Activated naive CD4-positive, alpha-beta T cell treated with Interleukin-2 at 50 U/mL for 16 hours (primary cell): ENCODE data around the gene DBI.
"Not testable (repeated sequence)": the region's sequence is repeated elsewhere in the genome, so short reads cannot be mapped to it uniquely, and the experiment has no call there.

ENCODE experiments used
- DNase-seq: peaks from one replicate; pipeline ENCODE4 v3.0.0-alpha.2; 2020

DBI gene

DNA sequence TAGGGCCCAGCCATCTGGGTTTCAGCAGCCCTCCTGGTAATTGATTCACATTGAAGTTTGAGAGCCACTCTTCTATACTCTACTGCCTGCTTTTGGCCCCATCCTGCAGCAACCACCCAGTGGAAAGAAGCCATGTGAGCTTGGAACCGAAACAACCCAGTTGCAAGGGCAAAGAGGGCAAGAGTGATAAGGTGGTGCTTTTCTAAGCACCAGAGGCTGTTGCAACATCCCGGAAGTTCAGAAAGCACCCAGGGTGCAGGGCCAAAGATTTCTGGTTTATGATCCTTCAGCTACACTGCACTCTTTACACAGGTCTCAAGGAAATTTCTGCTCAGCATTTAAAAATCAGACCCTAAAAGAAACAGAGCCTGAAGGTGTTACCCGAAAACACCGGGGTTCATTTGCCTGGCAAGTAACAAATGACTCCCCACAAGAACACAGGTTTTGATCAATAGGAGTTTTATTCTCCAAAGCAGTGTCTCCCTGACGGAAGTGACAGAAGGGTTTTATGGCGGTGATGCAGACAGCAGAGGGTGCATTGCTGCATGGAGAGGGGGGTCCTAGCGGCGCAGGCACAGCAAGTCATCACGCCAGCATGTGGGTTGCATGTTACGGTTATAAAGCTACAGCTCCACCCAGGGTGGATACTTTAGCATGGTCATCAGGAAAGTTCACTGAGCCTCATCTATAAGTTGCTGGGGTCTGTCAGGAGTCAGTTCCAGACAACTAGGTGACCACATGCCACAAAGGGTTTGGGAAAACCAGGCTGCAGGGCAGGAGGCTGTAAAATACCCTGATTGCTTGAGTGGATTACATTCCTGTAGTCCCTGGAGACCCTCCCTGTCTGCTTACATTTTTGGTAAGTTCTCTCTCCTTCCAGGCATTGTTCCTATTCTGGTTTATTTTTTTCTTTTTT is 36.1 kb downstream of the DBI start:
- no peak for DNase-seq

- not testable (repeated sequence) for DNase-seq
Observed at GRCh38 chr2:119403618-119404017, 36.8 kb downstream of the DBI start.

DNA sequence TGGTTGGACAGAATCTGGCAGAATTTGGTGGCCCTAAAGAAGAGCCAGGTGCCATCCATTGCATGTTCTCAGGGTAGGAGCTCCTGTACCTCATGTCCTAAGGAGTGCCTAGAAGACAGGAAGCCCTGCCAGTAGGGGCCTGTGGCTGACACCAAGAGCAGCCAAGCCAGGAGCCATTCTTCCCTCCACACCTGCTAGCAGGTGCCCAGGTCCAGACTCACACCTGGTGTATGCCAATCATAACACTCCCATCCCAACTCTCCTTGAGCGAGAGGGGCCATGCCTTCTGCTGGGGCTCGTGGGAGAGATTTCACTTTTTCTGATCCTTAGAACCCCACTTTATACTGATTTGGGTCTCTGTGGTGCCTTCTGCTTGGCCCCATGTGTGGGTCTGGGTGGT is 38.4 kb downstream of the DBI start:
- no peak for DNase-seq

- no peak for DNase-seq
Observed at GRCh38 chr2:119407430-119408220, 40.8 kb downstream of the DBI start.

GRCh38 chr2:119408221-119408619 is 41.4 kb downstream of the DBI start:
- DNase-seq: no peak

- no peak for DNase-seq
Observed at GRCh38 chr2:119409506-119409905, 42.7 kb downstream of the DBI start.

DNA sequence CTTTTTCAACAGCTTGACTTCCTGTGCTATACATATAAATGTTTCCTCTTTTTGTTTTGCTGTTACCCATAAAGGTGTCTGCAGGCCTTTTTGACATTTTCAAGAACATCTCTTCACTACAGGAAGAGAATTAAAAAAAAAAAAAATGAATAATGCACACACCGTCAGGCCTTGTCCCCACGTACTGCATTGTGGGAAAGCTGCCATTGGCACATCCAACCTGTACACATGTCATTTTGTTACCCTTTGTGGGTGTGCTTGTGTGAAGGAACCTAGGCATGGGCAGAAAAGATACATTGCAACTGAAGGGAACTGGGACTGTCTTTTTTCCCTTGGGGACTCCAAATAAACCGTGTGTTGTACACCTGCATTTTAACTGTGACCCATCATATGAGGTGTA is 48.1 kb downstream of the DBI start:
- no peak for DNase-seq

DNA sequence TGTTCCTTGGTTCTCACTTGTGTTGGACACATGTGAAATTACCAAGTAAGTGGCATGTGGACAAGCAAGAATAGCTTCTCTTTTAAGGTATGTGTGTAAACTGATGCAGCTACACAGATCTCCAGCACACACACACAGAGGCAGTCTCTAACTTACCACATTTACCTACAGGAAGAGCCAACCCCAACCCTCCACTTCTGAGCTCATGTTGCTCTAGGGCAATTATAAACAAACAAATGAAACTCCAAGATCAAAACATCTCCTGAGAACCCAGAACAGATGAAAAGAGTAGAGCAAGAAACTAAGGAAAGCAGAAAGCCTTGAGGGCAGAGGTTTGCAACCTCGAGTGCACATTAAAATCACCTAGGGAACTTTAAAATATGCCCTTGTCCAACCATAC is 48.9 kb downstream of the DBI start:
- DNase-seq: no peak

DNA sequence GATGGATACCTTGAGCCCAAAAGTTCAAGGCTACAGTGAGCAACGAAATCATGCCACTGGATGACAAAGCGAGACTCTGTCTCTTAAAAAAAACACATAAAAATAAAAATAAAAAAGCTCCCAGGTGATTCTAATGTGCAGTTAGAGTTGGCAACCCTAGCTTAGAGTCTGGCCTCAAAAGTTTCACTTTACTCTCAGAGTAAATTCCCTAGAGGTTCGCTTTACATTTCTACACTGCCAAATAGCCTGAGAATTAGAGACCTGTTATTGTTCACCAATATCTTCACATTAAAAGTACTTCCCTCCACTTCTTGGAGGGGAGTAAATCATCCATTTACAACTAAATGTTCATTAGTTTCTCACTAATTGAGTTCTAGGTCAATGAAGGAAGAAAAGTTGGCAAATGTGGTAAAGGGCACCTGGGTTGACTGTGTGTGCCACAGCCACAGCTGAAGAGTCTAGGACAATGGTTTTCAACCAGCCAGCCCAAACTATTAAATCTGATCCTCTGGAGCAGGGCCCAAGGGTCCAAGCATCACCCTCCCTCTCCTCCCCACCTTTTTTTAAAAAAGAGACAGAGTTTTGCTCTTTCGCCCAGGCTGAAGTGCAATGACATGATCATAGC is 49.6 kb downstream of the DBI start:
- DNase-seq: no peak

GRCh38 chr2:119417908-119418307 is 51.1 kb downstream of the DBI start:
- DNase-seq: no peak

GRCh38 chr2:119419065-119419464 is 52.3 kb downstream of the DBI start:
- no peak for DNase-seq

DNA sequence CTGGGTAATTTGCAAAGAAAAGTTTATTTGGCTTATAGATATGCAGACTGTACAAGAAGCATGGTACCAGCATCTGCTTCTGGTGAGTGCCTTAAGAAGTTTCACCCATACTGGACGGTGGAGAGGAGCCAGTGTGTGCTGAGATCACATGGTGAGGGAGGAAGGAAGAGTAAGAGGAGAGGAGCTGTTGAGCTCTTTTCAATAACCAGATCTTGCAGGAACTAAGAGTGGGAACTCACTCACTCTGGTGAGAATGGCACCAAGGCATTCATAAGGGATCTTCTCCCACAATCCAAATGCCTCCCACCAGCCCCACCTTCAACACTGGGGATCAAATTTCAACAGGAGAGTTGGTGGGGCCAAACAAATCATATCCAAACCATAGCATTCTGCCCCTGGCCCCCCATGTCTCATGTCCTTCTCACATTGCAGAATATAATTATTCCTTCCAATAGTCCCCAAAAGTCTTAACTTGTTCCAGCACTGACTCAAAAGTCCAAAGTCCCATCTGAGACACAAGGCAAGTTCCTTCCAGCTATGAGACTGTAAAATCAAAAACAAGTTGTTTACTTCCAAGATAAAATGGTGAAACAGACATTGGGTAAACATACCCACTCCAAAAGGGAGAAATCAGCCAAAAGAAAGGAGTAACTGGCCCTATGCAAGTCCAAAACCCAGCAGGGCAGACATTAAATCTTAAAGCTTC is 53.2 kb downstream of the DBI start:
- no peak for DNase-seq

- DNase-seq: no peak
Observed at GRCh38 chr2:119421304-119421703, 54.5 kb downstream of the DBI start.

DNA sequence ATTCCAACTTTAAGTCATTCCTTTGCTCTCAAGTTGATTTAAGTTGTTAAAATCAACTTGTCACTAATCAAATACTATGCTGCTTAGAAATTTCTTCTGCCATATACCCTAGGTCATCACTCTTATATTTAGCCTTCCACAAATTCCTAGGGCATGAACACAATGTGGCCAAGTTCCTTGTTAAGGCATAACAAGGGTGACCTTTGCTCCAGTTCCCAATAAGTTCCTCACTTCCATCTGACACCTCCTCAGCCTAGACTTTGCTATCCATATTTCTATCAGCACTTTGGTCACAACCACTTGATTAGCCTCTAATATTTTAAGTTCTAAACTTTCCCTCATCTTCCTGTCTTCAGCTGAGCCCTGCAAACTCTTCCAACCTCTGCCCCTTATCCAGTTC is 55.0 kb downstream of the DBI start:
- no peak for DNase-seq
